Gastroesophageal sphincter (tissue), 3 donors: Measurements from ENCODE around the gene DMTF1.

Experiments
- EP300 ChIP-seq: sonication (generic); formaldehyde crosslinking; IDR thresholded peaks from one replicate; pipeline ENCODE4 v1.6.1; 2017; ENCODE audit warnings: antibody characterized with exemption, mild to moderate bottlenecking
- POLR2AphosphoS5 ChIP-seq: sonication (generic); formaldehyde crosslinking; IDR thresholded peaks from one replicate; pipeline ENCODE4 v1.6.1; 2017; ENCODE audit warnings: antibody characterized with exemption
- TF ChIP-seq, protein P1 (sequence below), 4 experiments: fragments of 200-600 bp in 2 of 4; fragments of 450-650 bp in 2 of 4; sonication (generic) in 1 of 4; IDR thresholded peaks; one replicate each; pipeline ENCODE4 v1.5.1; 2017 to 2019; ENCODE audit warnings: antibody characterized with exemption in 4 of 4, mild to moderate bottlenecking in 2 of 4, moderate library complexity in 2 of 4

DNA sequence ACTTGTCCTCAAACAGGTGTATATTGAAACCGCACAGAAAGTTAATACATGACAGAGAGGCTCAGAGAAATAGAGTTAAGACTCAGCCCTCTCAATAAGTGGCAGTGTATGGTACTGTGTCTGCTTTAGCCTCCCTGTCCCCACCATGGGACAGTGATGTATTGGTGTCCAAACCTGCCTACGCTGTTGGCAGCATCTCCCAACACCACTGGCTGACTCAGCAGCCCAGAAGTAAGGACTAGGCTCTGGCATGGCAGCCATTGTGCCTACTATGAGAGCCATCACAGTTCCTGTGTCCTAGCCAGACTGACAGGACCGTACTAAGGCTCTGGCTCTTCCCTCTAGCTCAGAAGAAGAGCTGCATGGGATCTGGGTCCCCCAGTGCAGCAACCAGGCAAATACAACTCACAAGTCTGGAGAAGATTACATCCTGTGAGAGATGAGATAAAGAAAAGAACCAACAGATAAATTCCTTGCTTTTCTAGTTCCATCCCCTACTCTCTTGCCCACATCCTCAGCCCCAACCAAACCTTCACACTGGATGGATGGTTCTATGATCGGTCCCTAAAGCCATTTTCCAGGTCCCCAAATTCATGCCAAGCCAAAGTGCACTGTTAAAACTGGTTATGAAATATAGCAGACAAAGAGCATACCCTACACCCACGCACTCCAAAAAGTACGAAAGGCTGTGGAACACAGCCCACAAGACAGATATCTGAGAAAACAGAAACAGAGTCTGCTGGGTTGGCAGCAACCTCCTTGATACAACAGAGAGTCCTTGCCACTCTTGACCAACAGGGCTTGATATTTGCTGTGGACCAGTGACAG lies 44.1 kb upstream of the DMTF1 start:
- TF ChIP-seq, protein P1, sequence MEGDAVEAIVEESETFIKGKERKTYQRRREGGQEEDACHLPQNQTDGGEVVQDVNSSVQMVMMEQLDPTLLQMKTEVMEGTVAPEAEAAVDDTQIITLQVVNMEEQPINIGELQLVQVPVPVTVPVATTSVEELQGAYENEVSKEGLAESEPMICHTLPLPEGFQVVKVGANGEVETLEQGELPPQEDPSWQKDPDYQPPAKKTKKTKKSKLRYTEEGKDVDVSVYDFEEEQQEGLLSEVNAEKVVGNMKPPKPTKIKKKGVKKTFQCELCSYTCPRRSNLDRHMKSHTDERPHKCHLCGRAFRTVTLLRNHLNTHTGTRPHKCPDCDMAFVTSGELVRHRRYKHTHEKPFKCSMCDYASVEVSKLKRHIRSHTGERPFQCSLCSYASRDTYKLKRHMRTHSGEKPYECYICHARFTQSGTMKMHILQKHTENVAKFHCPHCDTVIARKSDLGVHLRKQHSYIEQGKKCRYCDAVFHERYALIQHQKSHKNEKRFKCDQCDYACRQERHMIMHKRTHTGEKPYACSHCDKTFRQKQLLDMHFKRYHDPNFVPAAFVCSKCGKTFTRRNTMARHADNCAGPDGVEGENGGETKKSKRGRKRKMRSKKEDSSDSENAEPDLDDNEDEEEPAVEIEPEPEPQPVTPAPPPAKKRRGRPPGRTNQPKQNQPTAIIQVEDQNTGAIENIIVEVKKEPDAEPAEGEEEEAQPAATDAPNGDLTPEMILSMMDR (IDR thresholded peaks at IDR 0.05), result no peak
- TF ChIP-seq POLR2AphosphoS5 (no peak), EP300 (no peak)
